HepG2 (cell line): Measurements from ENCODE around the gene CDH22. TPM values are rescaled to one million over a fixed set of nuclear protein-coding genes. Genes with fewer than 3 reads are reported as not detected.

Experiments
- ATAC-seq: fragments of 200-7000 bp; cut with Tn5 transposase; 3 replicates; pipeline ENCODE4 v1.9.1; 2020; ENCODE audit warnings: mild to moderate bottlenecking, moderate library complexity
- BruUV-seq: library from RNA; stranded (reverse); fragments of 400-500 nt; replicated peaks from 2 replicates; lab custom pipeline; 2021; lab: Mats Ljungman, UMichigan
- CTCF ChIA-PET: fragments of 300-600 bp; formaldehyde crosslinking; extraction: SDS; loops from one replicate; lab custom pipeline; 2021; ENCODE audit warnings: low total read pairs, inconsistent platforms, low intra/inter-chr PET ratio; lab: Yijun Ruan, JAX
- POLR2A ChIA-PET: fragments of 350-600 bp; sonication (Branson Sonifier 250); formaldehyde crosslinking; loops from one replicate; lab custom pipeline; 2020; ENCODE audit warnings: antibody characterized with exemption, inconsistent platforms; lab: Yijun Ruan, JAX
- DNase-seq: peaks from one replicate; pipeline ENCODE4 v3.0.0-alpha.2; 2015; ENCODE audit warnings: low spot score
- FAIRE-seq: peaks from 3 replicates; lab custom pipeline; 2011; peaks lifted over from hg19 to GRCh38; lab: Jason Lieb, UNC
- H2AFZ ChIP-seq: one replicate; pipeline ENCODE4 v1.6.1; 2011; ENCODE audit warnings: low read length, inconsistent platforms
- H3K27ac ChIP-seq: fragments of 300-600 bp; 3 replicates; pipeline ENCODE4 v1.8.0; 2011; ENCODE audit warnings: mixed run types, mild to moderate bottlenecking, mixed read lengths, low read length, inconsistent platforms; ENCODE audit not compliant: insufficient read depth; ENCODE audit errors: extremely low read length
- H3K27me3 ChIP-seq, 2 experiments: fragments of 200-600 bp in 1 of 2; 2 replicates in 1 of 2; 3 replicates in 1 of 2; pipeline versions ENCODE4 v1.6.0 to v1.8.0; 2011; ENCODE audit warnings: low read length in 2 of 2, mild to moderate bottlenecking in 2 of 2, moderate library complexity in 2 of 2, inconsistent platforms in 1 of 2; ENCODE audit not compliant: insufficient read depth in 2 of 2, control insufficient read depth in 1 of 2
- H3K36me3 ChIP-seq, 2 experiments: fragments of 200-600 bp in 1 of 2; replicated peaks in 1 of 2; 2 replicates in 1 of 2; 3 replicates in 1 of 2; pipeline versions ENCODE4 v1.5.1 to v1.8.0; 2011; ENCODE audit warnings: low read length in 2 of 2, inconsistent platforms in 1 of 2; ENCODE audit not compliant: insufficient read depth in 2 of 2, control insufficient read depth in 1 of 2
- H3K4me1 ChIP-seq: 2 replicates; pipeline ENCODE4 v1.5.1; 2012; ENCODE audit warnings: low read length, inconsistent platforms; ENCODE audit not compliant: insufficient read depth
- H3K4me2 ChIP-seq: 2 replicates; pipeline ENCODE4 v1.6.0; 2011; ENCODE audit warnings: low read depth, low read length, inconsistent platforms
- H3K4me3 ChIP-seq, 3 experiments: fragments of 200-600 bp in 1 of 3; sonication (generic), shearing (Covaris generic) in 1 of 3; replicated peaks in 1 of 3; 2 replicates each; pipeline ENCODE4 v1.5.1; 2011 to 2016; ENCODE audit warnings: low read length in 3 of 3, inconsistent platforms in 2 of 3, low read depth in 2 of 3, mild to moderate bottlenecking in 2 of 3, control low read depth in 1 of 3, mixed read lengths in 1 of 3; ENCODE audit not compliant: insufficient read depth in 1 of 3
- H3K79me2 ChIP-seq: one replicate; pipeline ENCODE4 v1.6.1; 2011; ENCODE audit warnings: low read length, inconsistent platforms; ENCODE audit not compliant: insufficient read depth
- H3K9ac ChIP-seq: 2 replicates; pipeline ENCODE4 v1.6.0; 2011; ENCODE audit warnings: mild to moderate bottlenecking, low read depth, low read length, inconsistent platforms; ENCODE audit not compliant: insufficient read depth
- H3K9me3 ChIP-seq: 2 replicates; pipeline ENCODE4 v1.5.1; 2012; ENCODE audit warnings: mild to moderate bottlenecking, low read length
- H4K20me1 ChIP-seq: 2 replicates; pipeline ENCODE4 v1.6.0; 2011; ENCODE audit warnings: inconsistent platforms, mild to moderate bottlenecking, low read length, moderate library complexity; ENCODE audit not compliant: insufficient read depth
- ATF2 ChIP-seq: sonication (generic); formaldehyde crosslinking; IDR thresholded peaks from 2 replicates; pipeline ENCODE4 v1.4.0; 2020; ENCODE audit warnings: missing genetic modification reagents
- E2F5 ChIP-seq: sonication (generic); formaldehyde crosslinking; conservative IDR thresholded peaks from 2 replicates; pipeline ENCODE4 v1.4.0; 2020; ENCODE audit warnings: missing genetic modification reagents
- ELK4 ChIP-seq: sonication (generic); formaldehyde crosslinking; IDR thresholded peaks from 2 replicates; pipeline ENCODE4 v1.9.0; 2021; ENCODE audit warnings: missing genetic modification reagents, borderline replicate concordance
- ETV6 ChIP-seq: sonication (generic); formaldehyde crosslinking; conservative IDR thresholded peaks from 2 replicates; pipeline ENCODE4 v1.4.0; 2020; ENCODE audit warnings: missing genetic modification reagents
- KLF11 ChIP-seq: IDR thresholded peaks from 2 replicates; pipeline ENCODE4 v1.6.1; 2016; ENCODE audit warnings: missing compliant biosample characterization
- MED1 ChIP-seq: sonication (generic); formaldehyde crosslinking; IDR thresholded peaks from 2 replicates; pipeline ENCODE4 v1.4.0; 2020; ENCODE audit warnings: missing genetic modification reagents
- SALL1 ChIP-seq: sonication (generic); formaldehyde crosslinking; IDR thresholded peaks from 2 replicates; pipeline ENCODE4 v1.8.0; 2022; ENCODE audit warnings: mild to moderate bottlenecking, missing genetic modification reagents
- TCF7 ChIP-seq: sonication (generic); IDR thresholded peaks from 2 replicates; pipeline ENCODE4 v1.6.1; 2016; ENCODE audit warnings: antibody characterized with exemption, low read depth
- ZBTB25 ChIP-seq: IDR thresholded peaks from 2 replicates; pipeline ENCODE4 v1.6.1; 2018; ENCODE audit warnings: missing genetic modification reagents
- ZNF143 ChIP-seq: sonication (generic); formaldehyde crosslinking; IDR thresholded peaks from 2 replicates; pipeline ENCODE4 v1.4.0; 2020; ENCODE audit warnings: missing genetic modification reagents
- ZNF331 ChIP-seq: sonication (generic); formaldehyde crosslinking; IDR thresholded peaks from 2 replicates; pipeline ENCODE4 v1.4.0; 2020; ENCODE audit warnings: missing genetic modification reagents
- ZNF362 ChIP-seq: sonication (generic); formaldehyde crosslinking; IDR thresholded peaks from 2 replicates; pipeline ENCODE4 v1.4.0; 2020; ENCODE audit warnings: missing genetic modification reagents, mild to moderate bottlenecking, borderline replicate concordance
- ZNF430 ChIP-seq: sonication (generic); formaldehyde crosslinking; IDR thresholded peaks from 2 replicates; pipeline ENCODE4 v1.9.0; 2021; ENCODE audit warnings: mild to moderate bottlenecking, missing genetic modification reagents
- ZNF441 ChIP-seq: sonication (generic); formaldehyde crosslinking; IDR thresholded peaks from 2 replicates; pipeline ENCODE4 v1.7.0; 2021; ENCODE audit warnings: missing genetic modification reagents, borderline replicate concordance
- ZNF766 ChIP-seq: sonication (generic); formaldehyde crosslinking; IDR thresholded peaks from 2 replicates; pipeline ENCODE4 v1.5.0; 2020; ENCODE audit warnings: missing genetic modification reagents, borderline replicate concordance
- WGBS: methylation state at CpG from one replicate; pipeline ENCODE4 v1.1.6; 2017; ENCODE audit warnings: low lambda C conversion rate; 5-methylcytosine and 5-hydroxymethylcytosine counted together
- in situ Hi-C: cut with HindIII; loops from 2 replicates; pipeline ENCODE4 v1.10.0; 2017; ENCODE audit warnings: low pct_unique_long_range_greater_than_20kb; ENCODE audit not compliant: extremely low pct_ligation_motif_present
- intact Hi-C: fragments of 100-400 bp; cut with micrococcal nuclease; formaldehyde crosslinking; loops from one replicate; pipeline ENCODE4 v1.10.0; 2022; ENCODE audit not compliant: unreplicated experiment
- polyA plus RNA-seq, 8 experiments: library from polyadenylated mRNA; depleted of rRNA in 3 of 8; stranded (reverse) in 7 of 8; unstranded in 1 of 8; fragments of >200 nt; fragmentation: Illumina TruSeq in 4 of 8; extraction: Trizol in 4 of 8; gene quantifications; 2 replicates each; pipeline versions ENCODE4 v1.2.1 to v1.2.3, GENCODE V29; 2011 to 2016; ENCODE audit warnings: low read depth in 4 of 8, missing spikeins in 1 of 8, mixed read lengths in 1 of 8; ENCODE audit not compliant: insufficient read depth in 1 of 8
- total RNA-seq, 5 experiments: library from RNA; depleted of rRNA; stranded (reverse); fragments of >200 nt; fragmentation: Illumina TruSeq; extraction: Trizol; gene quantifications; 2 replicates each; pipeline ENCODE4 v1.2.3, GENCODE V29; 2016; ENCODE audit warnings: low read depth in 1 of 5
- TF ChIP-seq, protein P1 (sequence below): sonication (generic); formaldehyde crosslinking; IDR thresholded peaks from 2 replicates; pipeline ENCODE4 v1.4.0; 2020; ENCODE audit warnings: missing genetic modification reagents

The CDH22 gene
- total and polyA plus RNA-seq, 2 of the 13 experiments (the other 11 are each of a cell fraction or from before 2014, with no cell fraction given): not detected

- peak; percentile 51 for DNase-seq
- TF ChIP-seq ATF2 (0 out of 2 replicates have a peak, but pooled peaks have one; percentile 22), MED1 (CRISPR knock-in tag) (no peak), ZNF143 (CRISPR knock-in tag) (no peak), KLF11 (CRISPR knock-in tag) (0 out of 2 replicates have a peak, but pooled peaks have one; percentile 65), ZBTB25 (CRISPR knock-in tag) (0 out of 2 replicates have a peak, but pooled peaks have one; percentile 32), ZNF441 (CRISPR knock-in tag) (0 out of 2 replicates have a peak, but pooled peaks have one; percentile 26), SALL1 (CRISPR knock-in tag) (peak; percentile 56), ELK4 (CRISPR knock-in tag) (no peak), ZNF430 (CRISPR knock-in tag) (peak; percentile 19; the same call in 1 of the 2 replicates), ZNF331 (CRISPR knock-in tag) (peak; percentile 55; the same call in 1 of the 2 replicates), E2F5 (CRISPR knock-in tag) (no peak), ETV6 (no peak), ZNF766 (CRISPR knock-in tag) (0 out of 2 replicates have a peak, but pooled peaks have one; percentile 40), TCF7 (0 out of 2 replicates have a peak, but pooled peaks have one; percentile 5), ZNF362 (CRISPR knock-in tag) (0 out of 2 replicates have a peak, but pooled peaks have one; percentile 24)
- TF ChIP-seq, protein P1, sequence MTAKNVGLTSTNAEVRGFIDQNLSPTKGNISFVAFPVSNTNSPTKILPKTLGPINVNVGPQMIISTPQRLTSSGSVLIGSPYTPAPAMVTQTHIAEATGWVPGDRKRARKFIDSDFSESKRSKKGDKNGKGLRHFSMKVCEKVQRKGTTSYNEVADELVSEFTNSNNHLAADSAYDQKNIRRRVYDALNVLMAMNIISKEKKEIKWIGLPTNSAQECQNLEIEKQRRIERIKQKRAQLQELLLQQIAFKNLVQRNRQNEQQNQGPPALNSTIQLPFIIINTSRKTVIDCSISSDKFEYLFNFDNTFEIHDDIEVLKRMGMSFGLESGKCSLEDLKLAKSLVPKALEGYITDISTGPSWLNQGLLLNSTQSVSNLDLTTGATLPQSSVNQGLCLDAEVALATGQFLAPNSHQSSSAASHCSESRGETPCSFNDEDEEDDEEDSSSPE (CRISPR knock-in tag): no peak
Measured at GRCh38 chr20:46293084-46293483, 15.2 kb downstream of the CDH22 start.

More at GRCh38 chr20:46293084-46293483, 15.2 kb downstream of the CDH22 start:
- BruUV-seq: no TSS peak
- POLR2A ChIA-PET: no interaction called here
- Histone ChIP-seq H3K9ac (no peak overlapping the region), H3K27ac (no peak overlapping the region), H3K4me2 (no peak overlapping the region), H3K27me3 (peaks cover 10 to 65% of the 10 kb centered on the region in 2 experiments; a peak in 3 of 5 replicates), H4K20me1 (no peaks in the 10 kb centered on the region; the same call in 1 of the 2 replicates), H2AFZ (no peak overlapping the region), H3K79me2 (no peaks in the 10 kb centered on the region), H3K4me3 (no peak overlapping the region), H3K4me1 (no peaks in the 10 kb centered on the region), H3K9me3 (no peaks in the 10 kb centered on the region), H3K36me3 (no peaks in the 10 kb centered on the region)
- in situ Hi-C loops (no loop called here), intact Hi-C loops (no loop called here)
- WGBS: 14% methylated on average over 3 of the region's 3 CpGs
- FAIRE-seq (no peak), ATAC-seq (peak; percentile 68)
- CTCF ChIA-PET: no interaction called here
